ENCODE data around the gene EFEMP1. TPM values are rescaled to one million over a fixed set of nuclear protein-coding genes. Genes with fewer than 3 reads are reported as not detected.

Gene EFEMP1
- total and polyA plus RNA-seq, 7 donors, result 6.3 to 20.6 (median 11.2) TPM

DNA sequence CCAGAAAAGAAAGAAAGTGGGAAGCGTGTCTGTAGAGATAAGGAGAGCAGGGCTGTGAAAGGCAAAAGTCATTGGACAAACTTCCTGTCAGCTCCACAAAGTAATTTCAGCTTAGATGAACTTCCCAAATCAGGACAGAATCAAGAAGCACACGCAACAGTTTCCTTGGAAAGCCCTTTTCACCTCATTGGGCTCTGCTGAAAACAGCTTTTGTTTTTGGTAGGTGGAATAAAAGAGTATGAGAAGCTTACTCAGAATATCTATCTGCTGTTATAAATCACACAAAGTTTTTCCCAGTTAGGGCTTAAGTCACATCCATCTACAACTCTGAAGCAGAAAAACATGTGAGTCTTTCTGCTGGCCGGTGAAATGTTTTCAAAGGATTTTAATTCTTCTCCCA lies 42.4 kb upstream of the EFEMP1 start:
- Histone ChIP-seq H3K27me3 (ENCODE audit: insufficient read depth in 3 of 3, low read length in 2 of 3) (no peaks in the 10 kb centered on the region), H3K27ac (no peak overlapping the region), H3K4me3 (no peak overlapping the region), H3K9me3 (no peaks in the 10 kb centered on the region), H3K36me3 (ENCODE audit: insufficient read depth in 1 of 2, low read depth in 1 of 2) (no peaks in the 10 kb centered on the region), H3K4me1 (no peaks in the 10 kb centered on the region)
- DNase-seq, result no peak
- TF ChIP-seq CTCF (IDR thresholded peaks at IDR 0.05), result no peak
- 41 to 45% (median 42%) methylated on average over 3 of the region's 3 CpGs for WGBS, 3 donors
- intact Hi-C loops (cut with DNase I), result no loop called here
- ATAC-seq, result no peak

DNA sequence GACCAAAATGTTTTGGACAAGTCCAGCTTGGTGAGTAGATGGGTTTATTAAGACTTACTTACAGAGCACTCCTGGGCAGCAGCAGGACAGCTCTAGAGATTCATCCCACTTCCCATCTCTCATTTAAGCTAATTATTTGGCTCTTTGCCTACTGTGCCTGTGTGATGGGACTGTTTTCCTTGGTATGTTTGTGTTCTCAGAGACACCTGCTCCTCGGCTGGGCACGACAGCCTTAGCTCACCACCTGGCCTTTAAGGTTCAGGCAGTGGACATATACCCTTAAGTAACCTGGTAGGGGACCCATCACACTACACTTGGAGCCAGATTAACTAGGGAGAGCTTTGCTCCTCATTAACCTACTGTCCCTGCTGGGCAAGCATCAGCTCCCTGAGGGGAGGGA lies 41.7 kb upstream of the EFEMP1 start:
- H3K9me3 ChIP-seq, result no peaks in the 10 kb centered on the region
- no peak overlapping the region for H3K4me3 ChIP-seq
- ATAC-seq (no peak), DNase-seq (no peak)
- H3K27me3 ChIP-seq (ENCODE audit: insufficient read depth in 3 of 3, low read length in 2 of 3), result no peaks in the 10 kb centered on the region
- no peaks in the 10 kb centered on the region for H3K4me1 ChIP-seq
- H3K36me3 ChIP-seq (ENCODE audit: insufficient read depth in 1 of 2, low read depth in 1 of 2), result no peaks in the 10 kb centered on the region
- TF ChIP-seq CTCF (IDR thresholded peaks at IDR 0.05), result no peak
- intact Hi-C loops (cut with DNase I), result no loop called here
- 26 to 49% (median 41%) methylated on average over 2 of the region's 2 CpGs for WGBS, 3 donors
- H3K27ac ChIP-seq, result no peak overlapping the region

GRCh38 chr2:55962915-55963314 lies 39.3 kb upstream of the EFEMP1 start:
- TF ChIP-seq CTCF (IDR thresholded peaks at IDR 0.05), result no peak
- Histone ChIP-seq H3K27ac (no peak overlapping the region), H3K4me1 (no peaks in the 10 kb centered on the region), H3K36me3 (ENCODE audit: insufficient read depth in 1 of 2, low read depth in 1 of 2) (no peaks in the 10 kb centered on the region), H3K27me3 (ENCODE audit: insufficient read depth in 3 of 3, low read length in 2 of 3) (no peaks in the 10 kb centered on the region), H3K9me3 (no peaks in the 10 kb centered on the region), H3K4me3 (no peak overlapping the region)
- intact Hi-C loops (cut with DNase I), result no loop called here
- DNase-seq, result no peak
- ATAC-seq, result no peak
- 50 to 62% (median 54%) methylated on average over 3 of the region's 3 CpGs for WGBS, 3 donors

DNA sequence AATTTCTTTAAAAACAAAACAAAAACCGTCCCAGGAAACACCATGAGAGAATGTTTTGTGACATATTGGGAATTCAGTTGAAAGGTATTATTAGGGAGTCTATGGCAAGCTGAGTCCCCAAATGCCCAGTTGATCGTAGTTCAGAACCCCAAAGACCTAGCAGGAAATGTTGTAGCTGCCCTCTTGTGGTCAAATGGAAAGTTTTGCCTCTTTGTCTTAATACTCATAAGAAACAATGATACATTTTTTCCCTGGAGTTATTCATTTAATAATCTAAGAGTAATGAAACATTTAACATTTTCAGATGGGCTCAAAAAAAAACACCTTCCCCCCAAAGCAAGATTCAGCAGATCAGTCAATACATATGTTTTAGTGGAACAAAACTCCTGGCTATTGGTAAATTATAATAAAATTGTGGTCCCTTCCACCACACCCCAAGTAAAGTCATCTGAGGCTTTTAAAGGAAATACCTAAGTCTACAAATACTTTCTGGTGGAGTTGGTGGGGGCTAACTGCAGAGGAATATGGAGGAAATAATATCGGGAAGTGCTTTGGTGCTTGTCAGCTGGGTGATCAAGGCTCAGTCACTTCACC lies 37.8 kb upstream of the EFEMP1 start:
- H3K4me3 ChIP-seq, result no peak overlapping the region
- no peaks in the 10 kb centered on the region for H3K27me3 ChIP-seq (ENCODE audit: insufficient read depth in 3 of 3, low read length in 2 of 3)
- peak; percentile 26 for TF ChIP-seq CTCF (IDR thresholded peaks at IDR 0.05)
- DNase-seq (no peak), ATAC-seq (no peak)
- H3K36me3 ChIP-seq (ENCODE audit: insufficient read depth in 1 of 2, low read depth in 1 of 2), result no peaks in the 10 kb centered on the region
- no peaks in the 10 kb centered on the region for H3K4me1 ChIP-seq
- H3K9me3 ChIP-seq, result no peaks in the 10 kb centered on the region
- H3K27ac ChIP-seq, result no peak overlapping the region
- WGBS, 3 donors, result 23% methylated on average over 3 of the region's 3 CpGs
- intact Hi-C loops (cut with DNase I), result no loop called here

DNA sequence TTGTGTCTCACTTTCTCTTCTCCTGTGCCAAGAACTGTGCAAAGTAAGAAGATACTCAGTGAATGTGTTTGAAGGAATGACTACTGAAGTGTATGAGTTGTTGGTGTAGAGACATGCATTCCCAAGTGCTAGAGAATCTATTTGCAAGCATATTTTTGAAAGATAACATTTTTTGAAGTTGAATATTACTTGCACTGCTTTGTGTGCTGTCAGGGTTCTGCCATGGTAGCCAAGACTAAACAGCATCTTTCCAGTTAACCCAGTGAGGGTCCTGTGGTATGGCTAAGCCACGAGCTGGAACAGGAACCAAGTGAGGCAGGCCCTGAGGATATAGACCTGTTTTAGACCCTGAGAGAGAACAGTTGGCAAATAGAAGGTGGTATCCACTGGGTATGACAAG lies 35.2 kb upstream of the EFEMP1 start:
- Histone ChIP-seq H3K27me3 (ENCODE audit: insufficient read depth in 3 of 3, low read length in 2 of 3) (no peaks in the 10 kb centered on the region), H3K4me3 (no peak overlapping the region), H3K36me3 (ENCODE audit: insufficient read depth in 1 of 2, low read depth in 1 of 2) (no peaks in the 10 kb centered on the region), H3K4me1 (no peaks in the 10 kb centered on the region), H3K27ac (no peak overlapping the region), H3K9me3 (no peaks in the 10 kb centered on the region)
- no peak for TF ChIP-seq CTCF (IDR thresholded peaks at IDR 0.05)
- 40 to 77% (median 44%) methylated on average over 1 of the region's 1 CpG for WGBS, 3 donors
- DNase-seq, result no peak
- ATAC-seq, result no peak
- intact Hi-C loops (cut with DNase I), result loop anchor here in 1 of 2 donors (5.0 kb wide), 1 partner anchor 181 kb away; no protein-coding TSS in a partner anchor

Measured in psoas muscle (tissue), 8 donors.